ENCODE measurements around the gene HDLBP.
"Not testable (repeated sequence)": the region's sequence is repeated elsewhere in the genome, so short reads cannot be mapped to it uniquely, and the experiment has no call there.

The HDLBP gene

DNA sequence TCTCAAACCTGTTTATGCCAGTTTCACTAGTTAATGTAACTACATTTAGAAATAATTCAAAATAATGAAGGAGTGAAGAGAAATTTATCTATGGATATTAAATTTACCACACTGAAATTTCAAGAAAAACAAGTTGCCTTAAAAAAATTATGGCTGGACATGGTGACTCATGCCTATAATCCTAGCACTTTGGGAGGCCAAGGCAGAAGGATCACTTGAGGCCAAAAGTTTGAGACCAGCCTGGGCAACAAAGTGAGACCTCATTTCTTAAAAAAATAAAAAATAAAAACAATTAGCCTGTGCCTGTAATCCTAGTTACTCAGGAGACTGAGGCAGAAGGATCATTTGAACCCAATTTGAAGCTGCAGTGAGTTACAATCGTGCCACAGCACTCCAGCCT, 29.9 kb downstream of the HDLBP start:
- H3K9me3 ChIP-seq (ENCODE audit: insufficient read depth, low read depth, low read length) = no peaks in the 10 kb centered on the region
- no peak overlapping the region for H3K9ac ChIP-seq (ENCODE audit: low read depth, low read length)
- no peak overlapping the region for H3K27ac ChIP-seq (ENCODE audit: low read length)
- H3K36me3 ChIP-seq (ENCODE audit: insufficient read depth, low read depth, low read length) = 0 out of 2 replicates have a peak, but pooled peaks cover 2% of the 10 kb centered on the region
- no peaks in the 10 kb centered on the region for H3K27me3 ChIP-seq (ENCODE audit: insufficient read depth, low read length)
- H3K4me3 ChIP-seq (ENCODE audit: low read length) = no peak overlapping the region
- H3K4me1 ChIP-seq (ENCODE audit: insufficient read depth, low read length) = no peaks in the 10 kb centered on the region

DNA sequence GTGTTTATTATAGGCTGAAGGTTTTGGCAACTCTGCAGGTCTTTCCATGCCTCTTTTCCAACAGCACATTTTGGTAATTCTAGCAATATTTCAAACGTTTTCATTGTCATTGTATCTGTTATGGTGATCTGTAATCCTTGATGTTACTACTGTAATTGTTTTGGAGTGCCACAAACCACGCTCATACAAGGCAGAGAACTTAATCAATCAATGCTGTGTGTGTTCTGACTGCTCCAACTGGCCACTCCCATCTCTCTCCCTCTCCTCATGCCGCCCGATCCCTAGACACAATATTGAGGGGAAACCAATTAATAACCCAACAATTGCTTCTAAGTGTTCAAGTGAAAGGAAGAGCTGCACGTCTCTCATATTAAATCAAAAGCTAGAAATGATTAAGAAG, 32.9 kb downstream of the HDLBP start:
- no peaks in the 10 kb centered on the region for H3K9me3 ChIP-seq (ENCODE audit: insufficient read depth, low read depth, low read length)
- H3K27ac ChIP-seq (ENCODE audit: low read length) = no peak overlapping the region
- H3K4me1 ChIP-seq (ENCODE audit: insufficient read depth, low read length) = peaks cover 3% of the 10 kb centered on the region; the same call in 1 of the 2 replicates
- H3K27me3 ChIP-seq (ENCODE audit: insufficient read depth, low read length) = no peaks in the 10 kb centered on the region
- no peaks in the 10 kb centered on the region for H3K36me3 ChIP-seq (ENCODE audit: insufficient read depth, low read depth, low read length)
- no peak overlapping the region for H3K9ac ChIP-seq (ENCODE audit: low read depth, low read length)
- H3K4me3 ChIP-seq (ENCODE audit: low read length) = no peak overlapping the region

DNA sequence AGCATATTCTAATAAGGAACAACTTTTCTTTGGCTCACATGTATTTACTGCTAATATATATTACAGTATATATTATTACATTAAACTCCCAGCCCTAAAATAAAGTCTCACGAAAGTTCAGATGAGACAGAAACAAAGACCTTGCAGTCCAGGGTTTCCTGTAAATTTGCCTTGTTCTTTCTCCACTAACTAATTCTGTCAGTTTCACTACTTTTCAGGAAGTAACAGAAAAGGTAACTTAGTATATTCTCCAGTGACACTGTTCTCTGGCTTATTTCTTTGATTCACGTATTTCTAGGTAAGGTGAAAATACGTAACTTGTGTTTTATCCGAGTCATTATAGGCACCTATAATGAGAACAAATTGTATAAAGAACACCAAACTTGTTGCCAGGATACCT, 35.2 kb downstream of the HDLBP start:
- Histone ChIP-seq H3K4me3 (ENCODE audit: low read length) (no peak overlapping the region), H3K9me3 (ENCODE audit: insufficient read depth, low read depth, low read length) (no peaks in the 10 kb centered on the region), H3K27me3 (ENCODE audit: insufficient read depth, low read length) (no peaks in the 10 kb centered on the region), H3K36me3 (ENCODE audit: insufficient read depth, low read depth, low read length) (no peaks in the 10 kb centered on the region), H3K27ac (ENCODE audit: low read length) (no peak overlapping the region), H3K4me1 (ENCODE audit: insufficient read depth, low read length) (peaks cover 3% of the 10 kb centered on the region; the same call in 1 of the 2 replicates), H3K9ac (ENCODE audit: low read depth, low read length) (no peak overlapping the region)

GRCh38 chr2:241279828-241280227, 35.6 kb downstream of the HDLBP start:
- Histone ChIP-seq H3K36me3 (ENCODE audit: insufficient read depth, low read depth, low read length) (no peaks in the 10 kb centered on the region), H3K27me3 (ENCODE audit: insufficient read depth, low read length) (no peaks in the 10 kb centered on the region), H3K4me3 (ENCODE audit: low read length) (no peak overlapping the region), H3K27ac (ENCODE audit: low read length) (no peak overlapping the region), H3K4me1 (ENCODE audit: insufficient read depth, low read length) (peaks cover 3% of the 10 kb centered on the region; the same call in 1 of the 2 replicates), H3K9me3 (ENCODE audit: insufficient read depth, low read depth, low read length) (no peaks in the 10 kb centered on the region), H3K9ac (ENCODE audit: low read depth, low read length) (no peak overlapping the region)

- peaks cover 3% of the 10 kb centered on the region; the same call in 1 of the 2 replicates for H3K4me1 ChIP-seq (ENCODE audit: insufficient read depth, low read length)
- no peak overlapping the region for H3K4me3 ChIP-seq (ENCODE audit: low read length)
- H3K36me3 ChIP-seq (ENCODE audit: insufficient read depth, low read depth, low read length) = no peaks in the 10 kb centered on the region
- no peak overlapping the region for H3K9ac ChIP-seq (ENCODE audit: low read depth, low read length)
- H3K27me3 ChIP-seq (ENCODE audit: insufficient read depth, low read length) = no peaks in the 10 kb centered on the region
- H3K27ac ChIP-seq (ENCODE audit: low read length) = no peak overlapping the region
- no peaks in the 10 kb centered on the region for H3K9me3 ChIP-seq (ENCODE audit: insufficient read depth, low read depth, low read length)
Observed at GRCh38 chr2:241279413-241279812, 36.1 kb downstream of the HDLBP start.

GRCh38 chr2:241278306-241278705, 37.2 kb downstream of the HDLBP start:
- not testable (repeated sequence) for H3K9me3 ChIP-seq (ENCODE audit: insufficient read depth, low read depth, low read length); H3K9ac ChIP-seq (ENCODE audit: low read depth, low read length); H3K27me3 ChIP-seq (ENCODE audit: insufficient read depth, low read length); H3K4me3 ChIP-seq (ENCODE audit: low read length); H3K36me3 ChIP-seq (ENCODE audit: insufficient read depth, low read depth, low read length); H3K4me1 ChIP-seq (ENCODE audit: insufficient read depth, low read length); H3K27ac ChIP-seq (ENCODE audit: low read length)

- no peaks in the 10 kb centered on the region for H3K9me3 ChIP-seq (ENCODE audit: insufficient read depth, low read depth, low read length)
- peaks cover 9% of the 10 kb centered on the region; the same call in 1 of the 2 replicates for H3K4me1 ChIP-seq (ENCODE audit: insufficient read depth, low read length)
- no peak overlapping the region for H3K4me3 ChIP-seq (ENCODE audit: low read length)
- no peaks in the 10 kb centered on the region for H3K27me3 ChIP-seq (ENCODE audit: insufficient read depth, low read length)
- H3K36me3 ChIP-seq (ENCODE audit: insufficient read depth, low read depth, low read length) = no peaks in the 10 kb centered on the region
- no peak overlapping the region for H3K9ac ChIP-seq (ENCODE audit: low read depth, low read length)
- no peak overlapping the region for H3K27ac ChIP-seq (ENCODE audit: low read length)
Observed at GRCh38 chr2:241275910-241276309, 39.6 kb downstream of the HDLBP start.

- Histone ChIP-seq H3K27ac (ENCODE audit: low read length) (no peak overlapping the region), H3K9me3 (ENCODE audit: insufficient read depth, low read depth, low read length) (no peaks in the 10 kb centered on the region), H3K36me3 (ENCODE audit: insufficient read depth, low read depth, low read length) (no peaks in the 10 kb centered on the region), H3K4me1 (ENCODE audit: insufficient read depth, low read length) (peaks cover 9% of the 10 kb centered on the region; the same call in 1 of the 2 replicates), H3K9ac (ENCODE audit: low read depth, low read length) (no peak overlapping the region), H3K27me3 (ENCODE audit: insufficient read depth, low read length) (no peaks in the 10 kb centered on the region), H3K4me3 (ENCODE audit: low read length) (no peak overlapping the region)
Observed at GRCh38 chr2:241275504-241275903, 40.0 kb downstream of the HDLBP start.

DNA sequence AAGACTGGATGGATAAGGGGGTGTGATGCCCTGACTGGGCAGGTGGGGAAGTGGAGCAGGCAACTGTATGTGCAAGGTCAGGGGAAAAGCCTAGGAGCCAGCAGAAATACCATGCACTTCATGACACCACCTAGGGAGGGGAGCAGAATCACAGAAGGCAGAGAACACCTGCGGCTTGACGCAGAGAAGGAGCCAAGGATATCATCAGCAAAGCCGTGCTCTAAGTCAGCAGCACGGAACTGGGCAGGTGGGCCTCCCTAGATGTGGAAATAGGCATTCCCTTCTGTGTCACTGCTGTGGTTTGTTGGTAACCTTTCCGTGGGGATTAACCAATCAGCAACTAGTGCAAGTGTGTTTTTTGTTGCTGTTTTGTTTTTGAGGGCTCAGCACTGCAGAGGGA, 41.3 kb downstream of the HDLBP start:
- H3K27ac ChIP-seq (ENCODE audit: low read length) = no peak overlapping the region
- no peak overlapping the region for H3K9ac ChIP-seq (ENCODE audit: low read depth, low read length)
- no peak overlapping the region for H3K4me3 ChIP-seq (ENCODE audit: low read length)
- H3K4me1 ChIP-seq (ENCODE audit: insufficient read depth, low read length) = peaks cover 6% of the 10 kb centered on the region; the same call in 1 of the 2 replicates
- no peaks in the 10 kb centered on the region for H3K27me3 ChIP-seq (ENCODE audit: insufficient read depth, low read length)
- H3K36me3 ChIP-seq (ENCODE audit: insufficient read depth, low read depth, low read length) = peaks cover 2% of the 10 kb centered on the region; the same call in 1 of the 2 replicates
- no peaks in the 10 kb centered on the region for H3K9me3 ChIP-seq (ENCODE audit: insufficient read depth, low read depth, low read length)

- no peaks in the 10 kb centered on the region for H3K9me3 ChIP-seq (ENCODE audit: insufficient read depth, low read depth, low read length)
- peaks cover 9% of the 10 kb centered on the region; the same call in 1 of the 2 replicates for H3K36me3 ChIP-seq (ENCODE audit: insufficient read depth, low read depth, low read length)
- H3K9ac ChIP-seq (ENCODE audit: low read depth, low read length) = peak overlapping the region; percentile 20; the same call in 1 of the 2 replicates
- H3K4me1 ChIP-seq (ENCODE audit: insufficient read depth, low read length) = peaks cover 6% of the 10 kb centered on the region; the same call in 1 of the 2 replicates
- H3K4me3 ChIP-seq (ENCODE audit: low read length) = peak overlapping the region; percentile 68
- H3K27me3 ChIP-seq (ENCODE audit: insufficient read depth, low read length) = no peaks in the 10 kb centered on the region
- H3K27ac ChIP-seq (ENCODE audit: low read length) = no peak overlapping the region
Observed at GRCh38 chr2:241273210-241274020, 42.1 kb downstream of the HDLBP start.

DNA sequence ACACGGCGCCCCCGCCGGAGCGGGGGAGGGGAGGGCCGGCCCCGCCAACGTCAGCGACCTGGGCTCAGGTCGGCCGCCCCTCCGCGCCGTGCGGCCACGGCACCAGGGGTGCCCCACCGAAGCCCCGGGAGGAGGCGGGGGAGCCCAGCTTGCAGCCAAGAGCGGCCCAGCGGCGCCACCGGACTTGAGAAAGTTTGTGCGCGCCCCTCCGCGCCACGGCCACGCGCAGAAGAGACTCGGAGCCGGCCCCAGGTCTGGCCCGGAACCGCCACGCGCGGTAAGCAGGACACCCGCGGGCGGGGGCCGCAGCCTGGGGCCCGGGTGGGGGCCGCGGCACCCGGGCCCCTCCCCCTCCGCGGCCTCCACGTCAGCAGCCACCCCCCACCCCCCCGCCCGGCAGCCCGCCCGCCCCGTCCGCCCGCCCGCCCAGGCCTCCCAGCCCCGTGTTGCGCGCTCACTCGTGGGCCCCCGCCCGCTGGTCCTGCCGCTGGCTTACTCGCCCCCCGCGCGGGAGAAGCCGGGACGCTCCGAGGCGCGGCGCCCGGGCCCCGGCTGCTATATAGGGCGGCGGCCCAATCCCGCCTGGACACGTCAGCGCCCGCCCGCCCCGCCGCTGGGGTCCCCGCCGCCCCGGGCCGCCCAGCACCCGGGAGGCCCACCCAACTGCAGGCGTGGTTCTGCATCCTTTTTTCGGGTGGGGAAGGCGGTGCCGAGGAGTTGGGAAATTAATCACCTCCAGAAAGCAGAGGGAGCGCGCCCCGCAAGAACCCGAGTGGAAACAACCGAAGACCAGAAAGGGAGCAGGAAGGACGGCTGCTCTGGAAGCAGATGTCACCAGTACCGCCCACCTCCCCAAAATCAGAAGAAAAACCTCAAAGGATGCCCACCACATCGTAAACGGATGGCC, 42.9 kb downstream of the HDLBP start:
- H3K4me3 ChIP-seq (ENCODE audit: low read length) = peak overlapping the region; percentile 68
- H3K4me1 ChIP-seq (ENCODE audit: insufficient read depth, low read length) = peaks cover 6% of the 10 kb centered on the region; the same call in 1 of the 2 replicates
- no peaks in the 10 kb centered on the region for H3K9me3 ChIP-seq (ENCODE audit: insufficient read depth, low read depth, low read length)
- H3K9ac ChIP-seq (ENCODE audit: low read depth, low read length) = peak overlapping the region; percentile 67; the same call in 1 of the 2 replicates
- no peaks in the 10 kb centered on the region for H3K27me3 ChIP-seq (ENCODE audit: insufficient read depth, low read length)
- peaks cover 16% of the 10 kb centered on the region; the same call in 1 of the 2 replicates for H3K36me3 ChIP-seq (ENCODE audit: insufficient read depth, low read depth, low read length)
- no peak overlapping the region for H3K27ac ChIP-seq (ENCODE audit: low read length)

All from iPS-20b (cell line).